ENCODE data around the gene UPK3BL1.
"Not testable (repeated sequence)": the region's sequence is repeated elsewhere in the genome, so short reads cannot be mapped to it uniquely, and the experiment has no call there.

Gene UPK3BL1

GRCh38 chr7:102664765-102665164 is 22.2 kb upstream of the UPK3BL1 start:
- H3K27ac ChIP-seq; H3K36me3 ChIP-seq; DNase-seq; H3K4me3 ChIP-seq (ENCODE audit: low read depth, low read length); H3K27me3 ChIP-seq (ENCODE audit: insufficient read depth, low read depth, severe bottlenecking); H3K9me3 ChIP-seq (ENCODE audit: severe bottlenecking): not testable (repeated sequence)

DNA sequence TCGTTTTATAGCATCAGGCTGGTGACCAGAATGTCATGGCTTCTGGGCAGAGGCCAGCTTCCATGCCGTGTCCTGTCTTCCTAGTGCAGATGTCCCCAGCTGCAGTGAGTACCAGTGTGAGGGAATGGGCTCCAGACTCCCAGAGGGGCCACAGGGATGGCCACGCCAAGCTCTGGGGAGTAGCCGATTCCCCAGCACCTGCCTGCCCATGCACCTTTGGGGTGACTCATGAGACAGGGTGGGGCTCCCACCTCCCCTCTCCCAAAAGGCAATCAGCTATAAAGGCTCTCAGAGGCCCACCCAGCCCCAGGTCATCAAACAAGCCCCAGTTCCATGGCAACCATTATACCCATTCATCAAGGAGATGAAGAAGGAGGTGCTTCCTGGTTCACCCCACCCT is 7.3 kb upstream of the UPK3BL1 start, which contains the start of gene SPDYE2B:
TSS of gene SPDYE2B (plus strand) at position 396 of the 400 bp plus-strand sequence. CDS start 2,030 bp downstream, outside the sequence.
- H3K4me3 ChIP-seq (ENCODE audit: low read depth, low read length); H3K27me3 ChIP-seq (ENCODE audit: insufficient read depth, low read depth, severe bottlenecking); DNase-seq; H3K27ac ChIP-seq; H3K36me3 ChIP-seq; H3K9me3 ChIP-seq (ENCODE audit: severe bottlenecking): not testable (repeated sequence)

GRCh38 chr7:102647813-102648212 is 5.2 kb upstream of the UPK3BL1 start:
- DNase-seq; H3K9me3 ChIP-seq (ENCODE audit: severe bottlenecking); H3K36me3 ChIP-seq; H3K27ac ChIP-seq; H3K4me3 ChIP-seq (ENCODE audit: low read depth, low read length); H3K27me3 ChIP-seq (ENCODE audit: insufficient read depth, low read depth, severe bottlenecking): not testable (repeated sequence)

- not testable (repeated sequence) for H3K9me3 ChIP-seq (ENCODE audit: severe bottlenecking); H3K27ac ChIP-seq; H3K4me3 ChIP-seq (ENCODE audit: low read depth, low read length); H3K27me3 ChIP-seq (ENCODE audit: insufficient read depth, low read depth, severe bottlenecking); H3K36me3 ChIP-seq; DNase-seq
These were observed 813 bp upstream of the UPK3BL1 start for GRCh38 chr7:102643404-102643803.

GRCh38 chr7:102638848-102639247 is 3.7 kb downstream of the UPK3BL1 start:
- DNase-seq; H3K36me3 ChIP-seq; H3K27me3 ChIP-seq (ENCODE audit: insufficient read depth, low read depth, severe bottlenecking); H3K9me3 ChIP-seq (ENCODE audit: severe bottlenecking); H3K27ac ChIP-seq; H3K4me3 ChIP-seq (ENCODE audit: low read depth, low read length): not testable (repeated sequence)

- H3K36me3 ChIP-seq; H3K4me3 ChIP-seq (ENCODE audit: low read depth, low read length); H3K27ac ChIP-seq; H3K9me3 ChIP-seq (ENCODE audit: severe bottlenecking); H3K27me3 ChIP-seq (ENCODE audit: insufficient read depth, low read depth, severe bottlenecking): not testable (repeated sequence)
- DNase-seq = peak; percentile 1
These were observed 5.6 kb downstream of the UPK3BL1 start for GRCh38 chr7:102636956-102637355.

DNA sequence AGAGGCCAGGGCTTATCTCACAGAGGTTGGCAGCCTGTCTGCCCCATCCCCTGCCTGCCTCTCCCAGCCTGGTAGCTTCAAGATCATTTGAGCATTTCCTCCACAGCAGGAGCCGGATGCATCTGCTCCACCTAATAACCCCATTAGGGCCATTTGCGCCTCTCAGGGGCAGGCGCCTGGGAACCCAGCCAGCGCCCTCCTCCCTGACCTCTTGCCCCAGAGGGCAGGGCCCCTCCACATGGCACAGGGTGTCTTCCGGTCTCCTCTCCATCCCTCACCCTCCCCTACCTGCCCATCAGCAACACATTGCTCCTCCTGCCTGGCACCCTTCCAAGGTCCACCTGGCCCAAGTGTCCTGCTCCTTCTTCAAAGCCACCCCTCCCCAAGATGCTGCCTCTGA is 7.2 kb downstream of the UPK3BL1 start:
- H3K27me3 ChIP-seq (ENCODE audit: insufficient read depth, low read depth, severe bottlenecking); DNase-seq; H3K4me3 ChIP-seq (ENCODE audit: low read depth, low read length); H3K27ac ChIP-seq; H3K9me3 ChIP-seq (ENCODE audit: severe bottlenecking); H3K36me3 ChIP-seq: not testable (repeated sequence)

- not testable (repeated sequence) for H3K4me3 ChIP-seq (ENCODE audit: low read depth, low read length); H3K36me3 ChIP-seq; H3K9me3 ChIP-seq (ENCODE audit: severe bottlenecking); H3K27me3 ChIP-seq (ENCODE audit: insufficient read depth, low read depth, severe bottlenecking); H3K27ac ChIP-seq
- peak; percentile 9 for DNase-seq
These were observed 8.3 kb downstream of the UPK3BL1 start for GRCh38 chr7:102634299-102634698.

DNA sequence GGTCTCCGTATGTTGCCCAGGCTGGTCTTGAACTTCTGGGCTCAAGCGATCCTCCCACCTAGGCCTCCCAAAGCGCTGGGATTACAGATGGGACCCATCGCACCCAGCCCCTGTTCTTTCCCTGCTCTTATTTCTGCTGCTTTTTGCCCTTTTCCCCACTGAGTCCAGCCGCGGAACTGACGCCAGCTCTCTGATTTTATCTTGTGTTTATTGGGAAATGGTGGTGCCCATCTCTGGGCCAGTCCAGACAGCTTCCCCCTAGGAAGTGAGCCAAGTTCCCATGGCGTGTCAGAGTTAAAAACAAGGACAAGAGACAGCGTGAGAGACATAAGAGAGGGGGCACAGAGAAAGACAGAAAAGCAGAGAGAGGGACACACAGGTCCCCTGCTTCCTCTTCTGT is 12.0 kb downstream of the UPK3BL1 start:
- H3K4me3 ChIP-seq (ENCODE audit: low read depth, low read length); DNase-seq; H3K27ac ChIP-seq; H3K36me3 ChIP-seq; H3K9me3 ChIP-seq (ENCODE audit: severe bottlenecking); H3K27me3 ChIP-seq (ENCODE audit: insufficient read depth, low read depth, severe bottlenecking): not testable (repeated sequence)

- not testable (repeated sequence) for DNase-seq; H3K4me3 ChIP-seq (ENCODE audit: low read depth, low read length); H3K9me3 ChIP-seq (ENCODE audit: severe bottlenecking); H3K27me3 ChIP-seq (ENCODE audit: insufficient read depth, low read depth, severe bottlenecking); H3K27ac ChIP-seq; H3K36me3 ChIP-seq
These were observed 15.2 kb downstream of the UPK3BL1 start for GRCh38 chr7:102627271-102627904.

DNA sequence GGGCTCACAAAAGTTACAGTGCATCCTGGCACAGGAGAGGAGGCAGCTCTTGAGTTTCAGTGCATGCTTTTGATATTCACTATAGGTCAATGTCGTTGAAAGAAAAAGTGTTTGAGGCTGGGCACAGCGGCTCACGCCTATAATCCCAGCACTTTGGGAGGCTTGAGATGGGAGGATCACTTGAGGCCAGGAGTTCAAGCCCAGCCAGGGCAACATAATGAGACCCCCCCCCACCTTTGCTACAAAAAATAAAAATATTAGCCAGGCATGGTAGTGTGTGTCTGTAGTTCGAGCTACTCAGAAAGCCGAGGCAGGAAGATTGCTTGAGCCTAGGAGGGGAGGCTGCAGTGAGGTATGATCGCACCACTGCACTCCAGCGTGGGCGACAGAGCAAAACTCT is 24.5 kb downstream of the UPK3BL1 start:
- H3K27ac ChIP-seq; H3K36me3 ChIP-seq; H3K9me3 ChIP-seq (ENCODE audit: severe bottlenecking); H3K27me3 ChIP-seq (ENCODE audit: insufficient read depth, low read depth, severe bottlenecking); H3K4me3 ChIP-seq (ENCODE audit: low read depth, low read length): not testable (repeated sequence)
- DNase-seq = peak; percentile 5

GRCh38 chr7:102616507-102617125 is 26.0 kb downstream of the UPK3BL1 start, which contains the start of gene RASA4:
Gene RASA4 (minus strand): TSS chr7:102616756. CDS start chr7:102616689, 67 bp downstream.
- peak; percentile 45 for DNase-seq
- H3K4me3 ChIP-seq (ENCODE audit: low read depth, low read length) = peak within 1 kb of the TSS; percentile 45
- not testable (repeated sequence) for H3K27ac ChIP-seq; H3K36me3 ChIP-seq; H3K27me3 ChIP-seq (ENCODE audit: insufficient read depth, low read depth, severe bottlenecking); H3K9me3 ChIP-seq (ENCODE audit: severe bottlenecking)

DNA sequence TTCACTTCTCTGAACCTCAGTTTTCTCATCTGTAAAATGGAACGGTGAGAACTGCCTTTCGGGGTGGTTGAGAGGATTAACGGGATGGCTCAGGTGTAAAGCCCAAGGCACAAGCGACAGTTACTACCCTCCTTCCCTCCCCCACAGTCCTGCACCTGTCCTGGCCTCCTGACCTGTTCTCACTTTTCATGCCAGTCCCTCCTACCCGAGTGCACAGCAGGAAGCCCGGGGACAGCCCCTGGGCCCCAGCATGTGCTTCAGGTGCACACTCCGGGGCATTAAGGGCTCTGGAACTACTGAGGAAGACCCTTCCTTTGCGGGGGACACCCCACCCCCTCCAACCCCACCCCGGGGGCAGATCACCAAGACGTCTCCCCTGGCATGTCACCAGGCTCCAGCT is 26.7 kb downstream of the UPK3BL1 start:
- H3K4me3 ChIP-seq (ENCODE audit: low read depth, low read length); H3K27me3 ChIP-seq (ENCODE audit: insufficient read depth, low read depth, severe bottlenecking); H3K9me3 ChIP-seq (ENCODE audit: severe bottlenecking); H3K36me3 ChIP-seq; DNase-seq; H3K27ac ChIP-seq: not testable (repeated sequence)

- H3K36me3 ChIP-seq; DNase-seq; H3K9me3 ChIP-seq (ENCODE audit: severe bottlenecking); H3K4me3 ChIP-seq (ENCODE audit: low read depth, low read length); H3K27ac ChIP-seq; H3K27me3 ChIP-seq (ENCODE audit: insufficient read depth, low read depth, severe bottlenecking): not testable (repeated sequence)
These were observed 27.7 kb downstream of the UPK3BL1 start for GRCh38 chr7:102614873-102615272.

DNA sequence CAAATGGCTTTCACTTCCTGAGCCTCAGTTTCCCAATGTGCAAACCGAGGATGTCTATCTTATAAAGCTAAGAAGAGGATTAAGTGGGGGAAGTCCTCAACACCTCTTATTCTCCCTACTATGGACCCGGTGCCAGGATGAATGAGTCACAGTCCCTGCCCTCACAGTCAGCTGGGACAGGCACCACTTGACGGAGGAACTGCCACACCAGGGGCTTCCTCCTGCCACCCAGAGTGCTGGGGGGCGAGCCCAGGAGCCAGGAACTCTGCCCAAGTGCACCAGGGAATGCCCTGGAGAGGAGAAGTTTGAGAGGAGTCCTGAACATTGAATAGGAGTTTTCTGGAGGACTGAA is 28.3 kb downstream of the UPK3BL1 start:
- not testable (repeated sequence) for H3K27me3 ChIP-seq (ENCODE audit: insufficient read depth, low read depth, severe bottlenecking); H3K27ac ChIP-seq; DNase-seq; H3K36me3 ChIP-seq; H3K4me3 ChIP-seq (ENCODE audit: low read depth, low read length); H3K9me3 ChIP-seq (ENCODE audit: severe bottlenecking)
